VCaP (cell line): ENCODE data around the gene SRC.

ENCODE experiments used
- H3K27ac ChIP-seq: fragments of 450-650 bp; 2 replicates; pipeline ENCODE4 v1.5.1; 2017
- TF ChIP-seq, protein P1 (sequence below): fragments of 450-650 bp; conservative IDR thresholded peaks from 2 replicates; pipeline ENCODE4 v1.5.1; 2017; ENCODE audit warnings: mild to moderate bottlenecking, moderate library complexity

Gene SRC

DNA sequence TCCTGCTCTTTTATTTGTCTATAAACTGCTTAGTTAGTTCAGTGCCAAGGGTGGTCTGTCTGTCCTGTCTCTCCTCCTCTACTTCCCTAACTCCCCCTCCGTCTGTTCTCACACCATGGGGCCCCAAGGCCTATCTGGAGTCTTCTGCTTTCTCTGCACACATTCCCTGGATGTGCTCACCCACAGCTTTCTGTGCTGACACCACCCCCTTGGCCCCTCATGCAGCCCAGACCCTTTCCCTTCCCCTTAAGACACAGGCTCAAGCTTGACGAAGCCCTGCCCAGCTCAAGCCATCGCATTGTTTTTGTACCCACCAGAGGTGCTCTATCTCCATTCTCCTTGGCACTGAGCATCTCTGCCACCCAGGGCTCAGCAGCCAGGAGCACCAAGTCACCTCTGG, 97.0 kb downstream of the SRC start:
- TF ChIP-seq, protein P1, sequence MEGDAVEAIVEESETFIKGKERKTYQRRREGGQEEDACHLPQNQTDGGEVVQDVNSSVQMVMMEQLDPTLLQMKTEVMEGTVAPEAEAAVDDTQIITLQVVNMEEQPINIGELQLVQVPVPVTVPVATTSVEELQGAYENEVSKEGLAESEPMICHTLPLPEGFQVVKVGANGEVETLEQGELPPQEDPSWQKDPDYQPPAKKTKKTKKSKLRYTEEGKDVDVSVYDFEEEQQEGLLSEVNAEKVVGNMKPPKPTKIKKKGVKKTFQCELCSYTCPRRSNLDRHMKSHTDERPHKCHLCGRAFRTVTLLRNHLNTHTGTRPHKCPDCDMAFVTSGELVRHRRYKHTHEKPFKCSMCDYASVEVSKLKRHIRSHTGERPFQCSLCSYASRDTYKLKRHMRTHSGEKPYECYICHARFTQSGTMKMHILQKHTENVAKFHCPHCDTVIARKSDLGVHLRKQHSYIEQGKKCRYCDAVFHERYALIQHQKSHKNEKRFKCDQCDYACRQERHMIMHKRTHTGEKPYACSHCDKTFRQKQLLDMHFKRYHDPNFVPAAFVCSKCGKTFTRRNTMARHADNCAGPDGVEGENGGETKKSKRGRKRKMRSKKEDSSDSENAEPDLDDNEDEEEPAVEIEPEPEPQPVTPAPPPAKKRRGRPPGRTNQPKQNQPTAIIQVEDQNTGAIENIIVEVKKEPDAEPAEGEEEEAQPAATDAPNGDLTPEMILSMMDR: no peak

DNA sequence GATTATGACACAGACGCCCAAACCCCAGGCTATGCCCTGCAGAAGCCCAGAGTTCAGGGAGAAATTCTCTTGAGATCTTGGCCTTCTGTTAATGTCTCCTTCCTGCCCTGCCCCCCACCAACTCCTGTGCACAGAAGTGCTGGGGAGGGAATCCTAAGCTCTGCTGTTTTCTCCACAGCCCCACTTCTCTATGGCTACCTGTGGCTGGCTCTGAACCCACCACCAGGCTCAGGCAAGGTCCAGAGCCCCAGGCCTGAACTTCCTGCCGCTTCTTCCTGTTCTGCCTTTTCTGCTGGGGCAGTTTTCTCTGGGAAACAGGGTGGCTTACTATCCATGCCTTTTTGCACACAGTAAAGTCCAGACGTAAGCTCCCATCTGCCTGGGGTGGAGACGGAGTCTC, 97.7 kb downstream of the SRC start:
- no peak overlapping the region for H3K27ac ChIP-seq
- TF ChIP-seq, protein P1: no peak

More for the DNA sequence above, 97.0 kb downstream of the SRC start:
- H3K27ac ChIP-seq: no peak overlapping the region

DNA sequence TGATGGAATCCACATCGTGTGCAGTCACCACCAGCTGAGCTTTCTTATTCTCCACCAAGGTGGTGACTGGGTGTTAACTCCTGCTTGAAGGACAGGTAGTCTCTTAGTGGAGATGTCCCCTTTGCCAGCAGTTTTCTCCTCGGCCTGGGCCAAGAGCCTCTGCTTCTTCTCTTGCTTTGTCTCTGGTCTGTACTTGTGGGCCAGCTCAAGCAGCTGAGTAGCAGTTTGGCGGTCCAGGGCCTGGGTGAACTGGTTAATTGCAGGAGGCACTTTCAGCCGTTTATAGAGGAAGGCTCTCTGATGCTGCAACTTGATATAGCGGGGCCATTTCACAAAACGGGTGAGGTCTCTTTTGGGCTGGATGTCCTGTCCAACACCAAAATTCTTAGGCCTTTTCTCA, 99.1 kb downstream of the SRC start:
- TF ChIP-seq, protein P1: no peak
- H3K27ac ChIP-seq: no peak overlapping the region

DNA sequence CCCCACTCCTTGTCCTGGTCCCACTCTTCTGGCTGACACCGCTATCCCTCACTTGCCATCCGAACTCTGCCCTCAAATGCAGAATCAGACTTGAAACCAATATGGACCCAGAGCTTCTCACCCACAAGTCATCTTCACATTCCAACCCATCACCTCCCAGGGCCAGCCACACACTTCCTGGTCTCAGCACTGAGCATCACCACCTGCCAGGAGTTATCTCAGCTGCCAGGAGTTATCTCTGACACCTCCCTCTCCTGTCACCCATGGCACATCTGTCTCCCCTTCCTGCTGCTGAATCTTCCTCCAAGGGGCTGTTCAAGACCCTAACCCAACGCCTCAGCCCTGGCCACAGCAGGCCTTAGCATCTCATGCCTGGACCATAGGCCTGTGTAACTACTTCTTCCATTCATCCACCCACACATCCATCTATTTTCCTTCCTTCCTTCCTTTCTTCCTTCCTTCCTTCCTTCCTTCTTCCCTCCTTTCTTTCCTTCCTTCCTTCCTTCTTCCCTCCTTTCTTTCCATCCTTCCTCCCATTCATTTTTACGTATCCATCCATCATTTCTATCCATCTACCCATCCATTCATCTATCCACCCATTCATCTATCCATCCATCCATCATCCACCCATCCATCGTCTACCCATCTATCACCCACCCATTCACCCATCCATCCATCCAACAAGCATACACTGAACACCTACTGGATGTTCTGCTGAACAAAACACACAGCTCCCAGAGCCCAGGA, 100.5 kb downstream of the SRC start:
- TF ChIP-seq, protein P1: no peak
- no peak overlapping the region for H3K27ac ChIP-seq

DNA sequence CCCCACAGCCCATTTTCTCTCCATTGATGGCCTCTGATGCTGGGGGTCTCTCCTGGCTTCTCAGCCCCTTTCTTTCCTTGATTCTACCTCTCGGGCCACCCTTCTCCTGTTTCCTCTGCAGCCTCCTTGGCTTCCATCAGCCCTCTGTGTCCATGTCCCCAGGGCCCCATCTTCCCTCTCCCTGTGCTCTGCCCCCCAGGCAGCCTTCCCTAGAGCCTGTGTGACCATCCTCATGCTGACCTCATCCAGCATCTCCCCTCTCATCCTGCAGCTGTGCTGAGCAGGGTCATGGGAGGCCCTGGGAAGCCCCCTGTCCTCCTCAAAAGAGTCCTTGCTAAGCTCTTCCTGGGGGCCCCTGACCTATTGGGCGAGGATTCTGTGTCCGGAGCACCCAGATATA, 101.7 kb downstream of the SRC start:
- TF ChIP-seq, protein P1: no peak
- H3K27ac ChIP-seq: no peak overlapping the region

DNA sequence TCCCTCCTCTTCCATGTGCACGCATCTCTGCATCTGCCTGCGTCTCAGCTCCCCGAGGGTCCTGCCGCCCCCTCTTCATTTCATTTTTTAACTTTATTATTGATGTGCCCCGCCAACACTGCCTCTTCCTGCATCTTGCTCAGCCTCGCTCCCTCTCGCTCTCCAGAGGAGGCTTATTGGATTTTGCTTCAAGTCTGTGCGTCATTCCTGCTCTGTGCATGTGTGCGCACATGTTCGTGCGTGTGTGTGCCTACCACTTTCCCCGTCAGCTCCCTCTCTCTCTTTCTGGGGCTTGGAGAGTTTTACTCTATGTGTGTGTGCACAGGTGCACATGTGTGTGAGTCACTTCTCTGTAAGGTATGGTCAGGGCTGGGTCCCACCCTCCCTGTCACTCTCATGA, 103.3 kb downstream of the SRC start:
- H3K27ac ChIP-seq: no peak overlapping the region
- TF ChIP-seq, protein P1: no peak

DNA sequence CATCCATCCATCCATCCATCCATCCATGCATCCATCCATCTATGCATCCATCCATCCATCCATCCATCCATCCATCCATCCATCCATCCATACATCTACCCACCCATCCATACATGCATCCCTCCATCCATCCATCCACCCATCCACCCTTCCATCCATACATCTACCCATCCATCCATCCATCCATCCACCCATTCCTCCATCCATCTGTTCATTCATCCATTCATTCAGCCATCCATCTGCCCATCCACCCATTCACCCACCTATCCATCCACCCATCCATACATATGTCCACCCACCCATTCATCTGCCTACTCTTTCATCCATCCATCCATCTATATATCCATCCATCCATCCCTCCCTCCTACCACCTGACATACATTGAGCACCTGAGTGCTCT, 104.4 kb downstream of the SRC start:
- H3K27ac ChIP-seq: no peak overlapping the region
- TF ChIP-seq, protein P1: no peak
